ENCODE measurements around the gene SETDB2.

DNA sequence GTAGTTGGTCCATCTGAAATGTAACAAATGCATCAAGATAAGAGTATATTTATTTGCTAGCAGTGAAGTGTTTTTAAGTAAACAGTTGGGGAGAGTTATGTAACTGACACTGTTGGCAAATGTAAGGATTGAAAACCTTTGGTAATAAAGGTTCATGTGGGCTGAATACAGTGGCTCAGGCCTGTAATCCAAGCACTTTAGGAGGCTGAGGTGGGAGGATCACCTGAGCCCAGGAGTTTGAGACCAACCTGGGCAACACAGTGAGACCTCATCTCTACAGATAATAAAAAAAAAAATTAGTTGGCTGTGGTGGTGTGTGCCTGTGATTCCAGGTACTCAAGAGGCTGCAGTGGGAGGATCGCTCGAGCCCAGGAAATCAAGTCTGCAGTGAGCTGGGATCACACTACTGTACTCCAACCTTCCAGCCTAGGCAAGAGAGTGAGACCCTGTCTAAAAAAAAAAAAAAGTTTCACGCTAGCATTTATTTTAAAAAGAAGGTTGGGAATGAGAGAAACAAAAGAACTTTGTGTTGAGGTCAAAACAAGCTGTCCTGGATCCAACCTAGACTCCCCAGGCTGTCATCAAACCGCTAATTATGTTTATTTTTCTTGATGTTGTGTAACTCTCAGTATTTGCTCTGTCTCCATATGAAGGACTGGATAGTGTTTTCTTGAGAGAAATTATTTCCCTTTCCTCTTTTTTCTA lies 20.7 kb downstream of the SETDB2 start:
- TF ChIP-seq, protein P1, sequence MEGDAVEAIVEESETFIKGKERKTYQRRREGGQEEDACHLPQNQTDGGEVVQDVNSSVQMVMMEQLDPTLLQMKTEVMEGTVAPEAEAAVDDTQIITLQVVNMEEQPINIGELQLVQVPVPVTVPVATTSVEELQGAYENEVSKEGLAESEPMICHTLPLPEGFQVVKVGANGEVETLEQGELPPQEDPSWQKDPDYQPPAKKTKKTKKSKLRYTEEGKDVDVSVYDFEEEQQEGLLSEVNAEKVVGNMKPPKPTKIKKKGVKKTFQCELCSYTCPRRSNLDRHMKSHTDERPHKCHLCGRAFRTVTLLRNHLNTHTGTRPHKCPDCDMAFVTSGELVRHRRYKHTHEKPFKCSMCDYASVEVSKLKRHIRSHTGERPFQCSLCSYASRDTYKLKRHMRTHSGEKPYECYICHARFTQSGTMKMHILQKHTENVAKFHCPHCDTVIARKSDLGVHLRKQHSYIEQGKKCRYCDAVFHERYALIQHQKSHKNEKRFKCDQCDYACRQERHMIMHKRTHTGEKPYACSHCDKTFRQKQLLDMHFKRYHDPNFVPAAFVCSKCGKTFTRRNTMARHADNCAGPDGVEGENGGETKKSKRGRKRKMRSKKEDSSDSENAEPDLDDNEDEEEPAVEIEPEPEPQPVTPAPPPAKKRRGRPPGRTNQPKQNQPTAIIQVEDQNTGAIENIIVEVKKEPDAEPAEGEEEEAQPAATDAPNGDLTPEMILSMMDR (IDR thresholded peaks at IDR 0.05; ENCODE audit: extremely low read depth in 1 of 2, insufficient read depth in 1 of 2, low read depth in 1 of 2, low read length in 2 of 2) = no peak
- TF ChIP-seq MYC (IDR thresholded peaks at IDR 0.05; ENCODE audit: low read depth, low read length) (no peak), JUN (IDR thresholded peaks at IDR 0.05; ENCODE audit: borderline replicate concordance, insufficient read depth, insufficient read length, low read depth) (no peak), POLR2A (IDR thresholded peaks at IDR 0.05; ENCODE audit: low read depth, low read length) (no peak), POLR2AphosphoS5 (IDR thresholded peaks at IDR 0.05; ENCODE audit: insufficient read depth, low read depth, low read length) (no peak), FOS (IDR thresholded peaks at IDR 0.05; ENCODE audit: borderline replicate concordance, insufficient read depth, low read length) (no peak), MAX (IDR thresholded peaks at IDR 0.05; ENCODE audit: insufficient read depth, insufficient read length) (no peak), EZH2 (IDR thresholded peaks at IDR 0.05; ENCODE audit: borderline replicate concordance, low read depth, low read length, severe bottlenecking) (no peak)
